CD4-positive, alpha-beta T cell (primary cell): ENCODE measurements around the gene BIRC6. TPM values are rescaled to one million over a fixed set of nuclear protein-coding genes. Genes with fewer than 3 reads are reported as not detected.

Experiments used
- ATAC-seq: fragments of 200-7000 bp; cut with Tn5 transposase; one replicate; pipeline ENCODE4 v1.10.0; 2022; ENCODE audit warnings: mild to moderate bottlenecking; ENCODE audit not compliant: poor library complexity
- CTCF ChIA-PET: fragments of 350-600 bp; sonication (Branson Sonifier 250); formaldehyde crosslinking; loops from one replicate; lab custom pipeline; 2021; ENCODE audit warnings: antibody characterized with exemption, inconsistent platforms; lab: Charles Lee
- POLR2A ChIA-PET: fragments of 350-600 bp; sonication (Branson Sonifier 250); formaldehyde crosslinking; loops from one replicate; lab custom pipeline; 2021; ENCODE audit warnings: antibody characterized with exemption, inconsistent platforms; lab: Charles Lee
- DNase-seq, 14 experiments: peaks; one replicate each; pipeline ENCODE4 v3.0.0-alpha.2; 2013 to 2020; ENCODE audit warnings: mixed read lengths in 2 of 14
- H3K27ac ChIP-seq, 2 donors: one replicate each; pipeline versions ENCODE4 v1.5.1 to v1.7.0; 2013; ENCODE audit warnings: low read length in 2 of 2, low read depth in 1 of 2, mild to moderate bottlenecking in 1 of 2
- H3K27me3 ChIP-seq, 2 experiments: 1 replicate in 1 of 2; 2 replicates in 1 of 2; pipeline versions ENCODE4 v1.6.1 to v1.7.0; 2013; ENCODE audit warnings: low read length in 2 of 2, control low read depth in 1 of 2, mild to moderate bottlenecking in 1 of 2, moderate library complexity in 1 of 2; ENCODE audit not compliant: insufficient read depth in 2 of 2, control insufficient read depth in 1 of 2
- H3K36me3 ChIP-seq: one replicate; pipeline ENCODE4 v1.6.1; 2013; ENCODE audit warnings: low read length, control low read depth; ENCODE audit not compliant: insufficient read depth
- H3K4me1 ChIP-seq: one replicate; pipeline ENCODE4 v1.6.1; 2013; ENCODE audit warnings: low read length, control low read depth; ENCODE audit not compliant: insufficient read depth
- H3K4me3 ChIP-seq: one replicate; pipeline ENCODE4 v1.5.1; 2013; ENCODE audit warnings: mild to moderate bottlenecking, low read length, moderate library complexity
- H3K9me3 ChIP-seq, 2 experiments: 1 replicate in 1 of 2; 2 replicates in 1 of 2; pipeline versions ENCODE4 v1.6.1 to v1.7.0; 2013; ENCODE audit warnings: low read length in 2 of 2, mild to moderate bottlenecking in 2 of 2, control low read depth in 1 of 2, moderate library complexity in 1 of 2; ENCODE audit not compliant: control insufficient read depth in 1 of 2, insufficient read depth in 1 of 2
- H3K27ac Mint-ChIP-seq: one replicate; pipeline ENCODE4 v1.8.0; 2020; ENCODE audit warnings: mixed read lengths
- H3K27me3 Mint-ChIP-seq: one replicate; pipeline ENCODE4 v1.8.0; 2021; ENCODE audit warnings: mixed read lengths
- H3K36me3 Mint-ChIP-seq: one replicate; pipeline ENCODE4 v1.8.0; 2021; ENCODE audit warnings: low read depth, mixed read lengths
- H3K4me1 Mint-ChIP-seq: one replicate; pipeline ENCODE4 v1.8.0; 2021; ENCODE audit warnings: low read depth, mixed read lengths
- H3K4me3 Mint-ChIP-seq: one replicate; pipeline ENCODE4 v1.8.0; 2020; ENCODE audit warnings: mild to moderate bottlenecking, mixed read lengths
- H3K9me3 Mint-ChIP-seq: one replicate; pipeline ENCODE4 v1.8.0; 2020; ENCODE audit warnings: mixed read lengths
- CTCF ChIP-seq: fragments of 200-600 bp; IDR thresholded peaks from one replicate; pipeline ENCODE4 v1.8.0; 2022; ENCODE audit warnings: antibody characterized with exemption, mild to moderate bottlenecking
- intact Hi-C, 2 experiments: fragments of 100-400 bp; cut with DNase I in 1 of 2; cut with micrococcal nuclease in 1 of 2; formaldehyde crosslinking; loops; one replicate each; pipeline versions ENCODE4 v1.15.1 to v1.9.0; 2023 to 2025; cut with DNase I, micrococcal nuclease
- microRNA-seq: library from miRNA; unstranded; fragments of <30 nt; microRNA quantifications from one replicate; pipeline ENCODE4 v1.2.0, GENCODE V29; 2021; ENCODE audit warnings: borderline microRNAs expressed, borderline replicate concordance
- total RNA-seq, 174 experiments: library from RNA in 2 of 174; stranded (reverse) in 2 of 174; gene quantifications; one replicate each; pipeline ENCODE4 v1.2.3 and lab custom pipeline; 2021 to 2026

BIRC6 gene
- total RNA-seq, 2 experiments from 2014 or later, result 110 to 113 TPM

- Mint-ChIP-seq H3K27me3 (no peaks in the 10 kb centered on the region), H3K4me1 (peaks cover 10% of the 10 kb centered on the region), H3K4me3 (no peak overlapping the region), H3K9me3 (no peaks in the 10 kb centered on the region), H3K36me3 (peaks cover 53% of the 10 kb centered on the region), H3K27ac (no peak overlapping the region)
- DNase-seq, result no peak
- Histone ChIP-seq H3K27ac (no peak overlapping the region), H3K36me3 (peaks cover 5% of the 10 kb centered on the region), H3K4me3 (no peak overlapping the region), H3K9me3 (no peaks in the 10 kb centered on the region), H3K27me3 (no peaks in the 10 kb centered on the region), H3K4me1 (no peaks in the 10 kb centered on the region)
- ChIA-PET CTCF (no interaction called here), POLR2A (no interaction called here)
- intact Hi-C loops, result no loop called here
- no peak for ATAC-seq
- TF ChIP-seq CTCF, result no peak
These were observed 309.9 kb downstream of the BIRC6 start for GRCh38 chr2:32666704-32667103.

GRCh38 chr2:32668254-32668653, 311.4 kb downstream of the BIRC6 start:
- Histone ChIP-seq H3K9me3 (no peaks in the 10 kb centered on the region), H3K4me1 (no peaks in the 10 kb centered on the region), H3K36me3 (peaks cover 19% of the 10 kb centered on the region), H3K4me3 (no peak overlapping the region), H3K27me3 (no peaks in the 10 kb centered on the region), H3K27ac (no peak overlapping the region)
- Mint-ChIP-seq H3K4me1 (no peaks in the 10 kb centered on the region), H3K27ac (no peak overlapping the region), H3K4me3 (no peak overlapping the region), H3K27me3 (no peaks in the 10 kb centered on the region), H3K9me3 (no peaks in the 10 kb centered on the region), H3K36me3 (peaks cover 62% of the 10 kb centered on the region)
- ChIA-PET POLR2A (no interaction called here), CTCF (no interaction called here)
- no peak for DNase-seq
- ATAC-seq, result no peak
- intact Hi-C loops, result no loop called here
- no peak for TF ChIP-seq CTCF

Small RNA genes within 50 kb of the gene (microRNA-seq; reads per million reads assigned to microRNA genes)
- gene MIR4765 (not detected), gene MIR558 (not detected)

Other genes with a start within 250 kb of the BIRC6 start
- 1 to 10 TPM; 4.7 to 5.2 TPM for gene SLC30A6, start 191.2 kb upstream of the BIRC6 start, total RNA-seq
- under 1 TPM in 1 of 2 experiments, not detected in 1; 0.11 TPM for gene NLRC4, start 92.1 kb upstream of the BIRC6 start, total RNA-seq
- gene YIPF4, start 79.1 kb upstream of the BIRC6 start, total RNA-seq, result 1 to 10 TPM; 7.7 to 9.7 TPM